ENCODE results near the gene TCF4.

The TCF4 gene

DNA sequence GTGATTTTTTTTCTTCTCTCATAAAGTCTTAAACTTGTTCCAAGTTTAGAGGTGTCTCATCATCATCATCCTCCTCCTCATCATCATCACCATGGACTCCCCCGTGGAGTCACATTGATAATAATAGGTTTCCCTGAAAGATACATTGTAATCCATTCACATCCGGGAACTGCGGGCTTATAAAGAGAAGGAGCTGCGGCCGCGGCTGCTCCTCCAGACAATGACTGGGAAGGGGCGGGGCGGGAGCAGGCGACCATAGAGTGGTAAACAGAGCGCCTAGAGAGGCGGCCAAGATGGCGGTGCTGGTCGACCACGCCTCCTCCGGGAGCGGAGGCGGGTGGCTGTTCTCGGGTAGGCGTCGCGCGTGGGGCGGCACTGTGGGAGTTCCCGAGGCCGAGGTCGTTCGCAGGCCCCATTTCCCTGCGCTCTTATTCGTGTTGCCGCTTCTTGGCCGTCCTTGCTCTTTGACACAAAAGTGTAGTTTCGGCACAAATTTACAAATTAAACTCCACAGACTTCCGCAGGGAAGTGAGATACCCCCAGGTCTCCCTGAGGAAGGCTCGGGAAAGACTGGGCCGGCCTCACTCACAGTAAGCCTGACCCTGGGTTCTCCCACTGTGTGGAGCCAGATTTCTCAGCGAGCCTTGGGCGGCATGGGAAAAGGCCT lies 1.8 kb upstream of the TCF4 start (continued):
- TF ChIP-seq, protein P1, sequence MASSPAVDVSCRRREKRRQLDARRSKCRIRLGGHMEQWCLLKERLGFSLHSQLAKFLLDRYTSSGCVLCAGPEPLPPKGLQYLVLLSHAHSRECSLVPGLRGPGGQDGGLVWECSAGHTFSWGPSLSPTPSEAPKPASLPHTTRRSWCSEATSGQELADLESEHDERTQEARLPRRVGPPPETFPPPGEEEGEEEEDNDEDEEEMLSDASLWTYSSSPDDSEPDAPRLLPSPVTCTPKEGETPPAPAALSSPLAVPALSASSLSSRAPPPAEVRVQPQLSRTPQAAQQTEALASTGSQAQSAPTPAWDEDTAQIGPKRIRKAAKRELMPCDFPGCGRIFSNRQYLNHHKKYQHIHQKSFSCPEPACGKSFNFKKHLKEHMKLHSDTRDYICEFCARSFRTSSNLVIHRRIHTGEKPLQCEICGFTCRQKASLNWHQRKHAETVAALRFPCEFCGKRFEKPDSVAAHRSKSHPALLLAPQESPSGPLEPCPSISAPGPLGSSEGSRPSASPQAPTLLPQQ (tag by site-specific recombination; IDR thresholded peaks at IDR 0.05), result no peak
- TF ChIP-seq ZNF19 (tag by site-specific recombination; IDR thresholded peaks at IDR 0.05; ENCODE audit: low read depth), result no peak
- TF ChIP-seq ZNF140 (tag by site-specific recombination; IDR thresholded peaks at IDR 0.05), result no peak
- TF ChIP-seq KLF7 (tag by site-specific recombination; IDR thresholded peaks at IDR 0.05; ENCODE audit: borderline replicate concordance), result peak; percentile 81; the same call in 1 of the 2 replicates
- TF ChIP-seq ZNF792 (tag by site-specific recombination; IDR thresholded peaks at IDR 0.05), result no peak
- no peak for TF ChIP-seq ZNF768 (tag by site-specific recombination; IDR thresholded peaks at IDR 0.05)
- peak; percentile 77 for TF ChIP-seq ZNF660 (tag by site-specific recombination; IDR thresholded peaks at IDR 0.05)
- no peak for TF ChIP-seq ZNF302 (tag by site-specific recombination; IDR thresholded peaks at IDR 0.05; ENCODE audit: low read depth)
- TF ChIP-seq ZNF391 (tag by site-specific recombination; IDR thresholded peaks at IDR 0.05; ENCODE audit: borderline replicate concordance, low read depth), result peak; percentile 85; the same call in 1 of the 2 replicates
- TF ChIP-seq ZSCAN23 (tag by site-specific recombination; IDR thresholded peaks at IDR 0.05), result 0 out of 2 replicates have a peak, but pooled peaks have one; percentile 28
- peak; percentile 89 for TF ChIP-seq ZNF394 (tag by site-specific recombination; IDR thresholded peaks at IDR 0.05; ENCODE audit: borderline replicate concordance)
- no peak for TF ChIP-seq ZNF624 (tag by site-specific recombination; IDR thresholded peaks at IDR 0.05)
- no peak for TF ChIP-seq ZNF747 (tag by site-specific recombination; IDR thresholded peaks at IDR 0.05)
- TF ChIP-seq ZNF341 (tag by site-specific recombination; IDR thresholded peaks at IDR 0.05; ENCODE audit: low read depth), result peak; percentile 94
- TF ChIP-seq ZSCAN30 (tag by site-specific recombination; IDR thresholded peaks at IDR 0.05), result peak; percentile 86
- peak; percentile 93 for TF ChIP-seq ZXDB (tag by site-specific recombination; IDR thresholded peaks at IDR 0.05)
- TF ChIP-seq FEZF1 (tag by site-specific recombination; IDR thresholded peaks at IDR 0.05), result no peak; the same call in 1 of the 2 replicates
- peak; percentile 59 for TF ChIP-seq SP2 (tag by site-specific recombination; IDR thresholded peaks at IDR 0.05)
- TF ChIP-seq ZBTB7A (tag by site-specific recombination; IDR thresholded peaks at IDR 0.05; ENCODE audit: low read depth), result no peak
- peak; percentile 94 for TF ChIP-seq YY1 (tag by site-specific recombination; IDR thresholded peaks at IDR 0.05)
- TF ChIP-seq, protein P2, sequence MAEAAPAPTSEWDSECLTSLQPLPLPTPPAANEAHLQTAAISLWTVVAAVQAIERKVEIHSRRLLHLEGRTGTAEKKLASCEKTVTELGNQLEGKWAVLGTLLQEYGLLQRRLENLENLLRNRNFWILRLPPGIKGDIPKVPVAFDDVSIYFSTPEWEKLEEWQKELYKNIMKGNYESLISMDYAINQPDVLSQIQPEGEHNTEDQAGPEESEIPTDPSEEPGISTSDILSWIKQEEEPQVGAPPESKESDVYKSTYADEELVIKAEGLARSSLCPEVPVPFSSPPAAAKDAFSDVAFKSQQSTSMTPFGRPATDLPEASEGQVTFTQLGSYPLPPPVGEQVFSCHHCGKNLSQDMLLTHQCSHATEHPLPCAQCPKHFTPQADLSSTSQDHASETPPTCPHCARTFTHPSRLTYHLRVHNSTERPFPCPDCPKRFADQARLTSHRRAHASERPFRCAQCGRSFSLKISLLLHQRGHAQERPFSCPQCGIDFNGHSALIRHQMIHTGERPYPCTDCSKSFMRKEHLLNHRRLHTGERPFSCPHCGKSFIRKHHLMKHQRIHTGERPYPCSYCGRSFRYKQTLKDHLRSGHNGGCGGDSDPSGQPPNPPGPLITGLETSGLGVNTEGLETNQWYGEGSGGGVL (tag by site-specific recombination; IDR thresholded peaks at IDR 0.05), result no peak; the same call in 1 of the 2 replicates
- TF ChIP-seq, protein P3, sequence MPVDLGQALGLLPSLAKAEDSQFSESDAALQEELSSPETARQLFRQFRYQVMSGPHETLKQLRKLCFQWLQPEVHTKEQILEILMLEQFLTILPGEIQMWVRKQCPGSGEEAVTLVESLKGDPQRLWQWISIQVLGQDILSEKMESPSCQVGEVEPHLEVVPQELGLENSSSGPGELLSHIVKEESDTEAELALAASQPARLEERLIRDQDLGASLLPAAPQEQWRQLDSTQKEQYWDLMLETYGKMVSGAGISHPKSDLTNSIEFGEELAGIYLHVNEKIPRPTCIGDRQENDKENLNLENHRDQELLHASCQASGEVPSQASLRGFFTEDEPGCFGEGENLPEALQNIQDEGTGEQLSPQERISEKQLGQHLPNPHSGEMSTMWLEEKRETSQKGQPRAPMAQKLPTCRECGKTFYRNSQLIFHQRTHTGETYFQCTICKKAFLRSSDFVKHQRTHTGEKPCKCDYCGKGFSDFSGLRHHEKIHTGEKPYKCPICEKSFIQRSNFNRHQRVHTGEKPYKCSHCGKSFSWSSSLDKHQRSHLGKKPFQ (tag by site-specific recombination; IDR thresholded peaks at IDR 0.05), result no peak
- peak; percentile 83; the same call in 1 of the 2 replicates for TF ChIP-seq ZFP37 (tag by site-specific recombination; IDR thresholded peaks at IDR 0.05)
- no peak for TF ChIP-seq ZFP3 (tag by site-specific recombination; IDR thresholded peaks at IDR 0.05; ENCODE audit: low read depth)
- TF ChIP-seq ZNF16 (tag by site-specific recombination; IDR thresholded peaks at IDR 0.05; ENCODE audit: low read depth), result no peak
- TF ChIP-seq ZNF324 (tag by site-specific recombination; IDR thresholded peaks at IDR 0.05), result peak; percentile 64; the same call in 1 of the 2 replicates
- TF ChIP-seq ZBTB21 (tag by site-specific recombination; IDR thresholded peaks at IDR 0.05), result no peak
- 0 out of 2 replicates have a peak, but pooled peaks have one; percentile 57 for TF ChIP-seq ZNF629 (tag by site-specific recombination; IDR thresholded peaks at IDR 0.05)
- TF ChIP-seq ZNF654 (tag by site-specific recombination; IDR thresholded peaks at IDR 0.05; ENCODE audit: low read depth), result no peak
- TF ChIP-seq, protein P4, sequence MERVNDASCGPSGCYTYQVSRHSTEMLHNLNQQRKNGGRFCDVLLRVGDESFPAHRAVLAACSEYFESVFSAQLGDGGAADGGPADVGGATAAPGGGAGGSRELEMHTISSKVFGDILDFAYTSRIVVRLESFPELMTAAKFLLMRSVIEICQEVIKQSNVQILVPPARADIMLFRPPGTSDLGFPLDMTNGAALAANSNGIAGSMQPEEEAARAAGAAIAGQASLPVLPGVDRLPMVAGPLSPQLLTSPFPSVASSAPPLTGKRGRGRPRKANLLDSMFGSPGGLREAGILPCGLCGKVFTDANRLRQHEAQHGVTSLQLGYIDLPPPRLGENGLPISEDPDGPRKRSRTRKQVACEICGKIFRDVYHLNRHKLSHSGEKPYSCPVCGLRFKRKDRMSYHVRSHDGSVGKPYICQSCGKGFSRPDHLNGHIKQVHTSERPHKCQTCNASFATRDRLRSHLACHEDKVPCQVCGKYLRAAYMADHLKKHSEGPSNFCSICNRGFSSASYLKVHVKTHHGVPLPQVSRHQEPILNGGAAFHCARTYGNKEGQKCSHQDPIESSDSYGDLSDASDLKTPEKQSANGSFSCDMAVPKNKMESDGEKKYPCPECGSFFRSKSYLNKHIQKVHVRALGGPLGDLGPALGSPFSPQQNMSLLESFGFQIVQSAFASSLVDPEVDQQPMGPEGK (tag by site-specific recombination; IDR thresholded peaks at IDR 0.05), result peak; percentile 66
- peak; percentile 68; the same call in 1 of the 2 replicates for TF ChIP-seq ZNF76 (tag by site-specific recombination; IDR thresholded peaks at IDR 0.05; ENCODE audit: borderline replicate concordance, low read depth)
- TF ChIP-seq ZNF623 (tag by site-specific recombination; IDR thresholded peaks at IDR 0.05), result peak; percentile 24; the same call in 1 of the 2 replicates
- no peak for TF ChIP-seq ZNF138 (tag by site-specific recombination; IDR thresholded peaks at IDR 0.05; ENCODE audit: borderline replicate concordance)
